Measurements from ENCODE around the gene E2F3.
A peak's percentile ranks its signal among the peaks of the same experiment; 100 is the strongest.

The E2F3 gene

DNA sequence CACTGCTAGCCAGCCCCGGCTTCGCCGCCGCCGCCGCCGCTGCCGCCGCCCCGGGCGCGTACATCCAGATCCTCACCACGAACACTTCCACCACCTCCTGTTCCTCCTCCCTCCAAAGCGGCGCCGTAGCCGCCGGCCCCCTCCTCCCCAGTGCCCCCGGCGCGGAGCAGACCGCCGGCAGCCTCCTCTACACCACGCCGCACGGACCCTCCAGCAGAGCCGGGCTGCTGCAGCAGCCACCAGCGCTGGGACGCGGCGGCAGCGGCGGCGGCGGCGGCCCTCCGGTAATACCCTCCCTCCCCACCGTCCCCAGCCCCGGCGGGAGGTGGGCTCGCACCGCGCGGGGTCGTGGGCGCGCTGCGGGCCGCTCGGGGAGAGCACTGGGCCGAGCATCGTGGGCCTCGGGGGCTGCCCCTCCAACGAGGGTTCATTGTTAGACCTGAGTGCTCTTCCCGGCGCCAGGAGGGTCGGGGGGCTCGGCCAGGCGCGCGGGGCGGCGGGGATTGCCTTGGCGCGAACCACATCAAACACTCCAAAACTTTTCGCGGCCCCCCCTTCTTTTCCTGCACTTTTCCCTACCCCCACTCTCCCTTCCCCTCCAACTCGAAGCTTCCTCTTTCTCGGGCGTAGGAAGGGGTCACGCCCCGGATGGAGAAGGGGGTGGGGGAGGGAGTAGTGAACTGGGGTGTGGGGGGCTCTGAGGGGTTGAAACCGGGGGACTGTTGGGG, 827 bp downstream of the E2F3 start:
- peak; percentile 56 for DNase-seq

GRCh38 chr6:20403070-20403765, 1.5 kb downstream of the E2F3 start:
- DNase-seq = peak; percentile 96

GRCh38 chr6:20403766-20404640, 2.3 kb downstream of the E2F3 start:
- DNase-seq = peak; percentile 86

- DNase-seq = peak; percentile 83
Measured at GRCh38 chr6:20404641-20405032, 3.0 kb downstream of the E2F3 start.

- DNase-seq = no peak
Measured at GRCh38 chr6:20408851-20409250, 7.2 kb downstream of the E2F3 start.

DNA sequence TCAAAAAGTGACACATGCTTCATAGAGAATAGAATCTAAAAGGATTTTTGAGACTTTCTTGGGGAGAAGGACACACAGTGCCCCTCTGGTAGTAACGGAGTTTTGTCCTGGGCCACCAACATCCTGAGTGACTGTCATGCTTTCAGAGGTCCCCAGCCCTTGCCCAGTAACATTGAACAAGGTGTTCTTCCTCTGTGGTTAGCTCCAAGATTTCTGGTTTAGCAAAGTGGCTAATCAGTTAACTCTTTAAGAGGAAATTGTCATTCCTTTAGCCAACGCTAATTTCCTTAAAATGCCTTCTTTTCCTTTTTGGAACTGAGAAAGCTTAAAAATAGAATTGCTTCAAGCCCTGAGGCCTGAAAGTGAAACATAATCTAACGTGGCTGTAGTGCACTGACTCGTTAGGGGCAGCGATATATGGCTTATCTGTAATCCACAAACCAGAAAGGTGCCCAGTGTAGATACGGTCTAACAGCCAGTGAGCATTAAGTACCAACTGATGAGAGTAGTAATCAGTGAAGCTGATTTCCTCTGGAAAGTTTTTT, 7.8 kb downstream of the E2F3 start:
- peak; percentile 44 for DNase-seq

DNA sequence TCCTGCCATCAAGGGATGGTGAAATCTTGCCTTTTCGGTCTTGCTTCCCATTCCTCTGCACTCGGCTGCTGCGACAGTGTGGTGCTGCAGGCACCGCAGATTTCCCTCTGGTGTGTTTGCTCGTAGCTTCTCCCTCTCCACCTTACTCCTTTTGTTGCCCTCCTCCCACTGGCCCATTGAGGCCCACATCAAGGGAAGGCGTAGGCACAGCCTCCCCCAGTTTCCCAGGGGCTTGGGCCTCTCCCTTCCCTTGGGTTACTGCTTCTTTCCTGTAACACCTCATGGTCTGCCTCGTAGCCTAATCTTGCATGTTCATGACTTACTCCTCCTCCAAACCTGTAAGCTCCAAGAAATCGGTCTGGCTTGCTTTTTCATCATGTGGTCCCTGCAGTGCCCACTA, 9.9 kb downstream of the E2F3 start:
- no peak for DNase-seq

GRCh38 chr6:20411953-20412681, 10.4 kb downstream of the E2F3 start:
- no peak for DNase-seq

DNA sequence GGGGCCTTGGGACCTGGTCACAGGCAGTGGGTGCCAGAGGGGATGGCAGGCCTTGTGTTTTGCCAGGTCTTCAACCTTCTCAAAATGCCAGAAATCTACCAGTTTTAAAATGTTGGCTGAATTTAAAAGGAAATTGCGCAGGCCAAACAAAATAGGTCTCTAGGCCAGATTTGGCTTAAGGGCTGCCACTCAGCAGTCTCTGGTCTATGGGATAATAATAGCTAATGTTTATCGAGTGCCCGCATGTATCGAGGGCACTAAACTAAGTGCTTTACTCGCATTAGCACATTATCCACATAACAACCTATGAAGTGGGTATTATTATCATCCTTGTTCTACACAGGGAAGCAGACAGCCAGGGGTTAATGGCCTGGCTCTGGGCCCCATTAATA, 11.0 kb downstream of the E2F3 start:
- no peak for DNase-seq

GRCh38 chr6:20413826-20414225, 12.1 kb downstream of the E2F3 start:
- DNase-seq = no peak

DNA sequence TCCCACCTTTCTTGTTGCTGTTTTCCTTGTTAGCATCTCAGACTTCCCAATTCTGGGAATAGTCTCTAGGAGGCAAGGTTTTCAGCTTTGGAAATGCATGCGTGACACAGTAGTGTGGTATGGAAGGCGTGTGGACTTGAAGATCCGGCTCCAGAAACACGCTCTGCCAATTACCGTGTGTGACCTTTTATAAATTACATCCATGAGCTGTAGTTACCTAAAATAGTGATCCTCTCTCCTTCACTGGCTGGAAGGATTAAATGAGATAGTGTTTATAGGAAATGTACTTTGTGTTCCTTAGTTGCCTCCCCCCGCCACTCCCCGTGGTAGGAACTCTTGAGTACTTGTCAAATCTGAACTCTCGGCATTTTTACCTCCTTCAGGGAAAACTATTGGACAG, 13.0 kb downstream of the E2F3 start:
- no peak for DNase-seq

DNA sequence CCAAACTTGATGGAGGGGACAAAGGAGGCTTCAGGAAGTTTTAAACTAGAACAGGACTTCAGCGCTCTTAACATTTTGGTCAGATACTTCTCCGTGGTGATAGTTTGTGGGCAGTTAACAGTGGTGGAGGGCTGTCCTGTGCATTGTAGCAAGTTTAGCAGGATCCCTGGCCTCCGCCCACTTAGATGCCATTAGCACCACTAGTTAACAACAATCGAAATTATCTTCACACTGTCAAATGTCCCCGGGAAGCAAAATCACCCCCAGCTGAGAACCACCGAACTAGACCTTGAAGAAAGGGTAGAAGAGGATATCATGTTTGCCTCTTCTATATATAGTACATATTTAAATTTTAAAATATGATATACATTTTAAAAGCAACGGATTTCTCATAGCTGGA, 13.6 kb downstream of the E2F3 start:
- no peak for DNase-seq

- no peak for DNase-seq
Measured at GRCh38 chr6:20415712-20416454, 14.2 kb downstream of the E2F3 start.

DNA sequence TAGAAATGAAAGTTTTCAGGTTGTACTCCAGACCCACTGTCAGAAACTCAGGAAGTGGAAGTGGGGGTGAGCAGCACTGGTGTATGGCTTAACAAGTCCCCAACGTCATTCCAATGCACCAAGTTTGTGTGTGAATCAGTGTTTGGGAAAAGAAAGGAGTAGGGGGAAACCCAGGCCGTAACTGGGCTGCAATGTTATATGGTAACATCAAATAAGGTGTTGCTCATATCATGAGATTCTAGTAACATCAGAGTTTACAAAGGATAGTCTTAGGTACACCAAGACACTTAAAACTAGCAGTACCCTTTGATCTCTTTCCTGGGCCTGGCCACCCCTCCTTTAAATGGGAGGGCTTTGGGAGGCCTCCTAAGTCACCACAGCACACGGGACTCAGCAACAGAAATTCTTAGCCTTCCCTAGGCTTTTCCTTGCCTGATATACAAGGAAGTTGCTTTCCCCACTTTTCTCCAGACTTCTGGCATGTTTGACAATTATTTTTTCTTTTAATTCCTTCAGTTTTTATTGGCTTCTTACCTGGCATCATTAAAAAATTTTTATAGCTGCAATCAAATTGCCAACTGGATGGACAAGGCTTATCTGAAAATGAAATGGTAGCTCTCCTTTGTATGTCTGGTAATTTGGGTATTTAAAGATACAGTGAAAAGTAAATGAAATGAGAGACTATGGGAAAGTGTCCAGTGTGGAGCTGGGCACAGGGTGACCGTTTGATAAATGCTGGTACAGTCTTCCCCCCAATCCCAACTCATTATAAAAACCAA, 15.1 kb downstream of the E2F3 start:
- no peak for DNase-seq

DNA sequence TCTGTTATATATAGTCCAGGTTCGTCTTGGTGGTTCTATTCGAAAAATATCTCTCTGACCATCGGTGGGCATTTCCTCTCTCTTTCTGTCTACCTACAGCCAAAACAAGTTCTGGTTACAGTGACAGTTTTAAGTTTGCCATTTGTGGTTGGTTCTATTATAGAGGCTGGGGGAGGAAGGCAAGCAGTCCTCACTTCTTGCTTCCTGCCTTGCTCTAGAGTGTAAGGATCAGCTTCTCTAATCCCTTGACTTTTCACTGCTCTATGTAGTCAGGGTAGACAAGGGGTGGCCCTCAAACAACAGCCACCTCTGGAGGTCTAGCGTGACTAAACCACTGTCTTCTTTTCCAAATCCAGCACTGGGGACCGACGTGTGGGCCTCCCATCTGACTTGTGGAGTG, 16.1 kb downstream of the E2F3 start:
- DNase-seq = no peak

DNA sequence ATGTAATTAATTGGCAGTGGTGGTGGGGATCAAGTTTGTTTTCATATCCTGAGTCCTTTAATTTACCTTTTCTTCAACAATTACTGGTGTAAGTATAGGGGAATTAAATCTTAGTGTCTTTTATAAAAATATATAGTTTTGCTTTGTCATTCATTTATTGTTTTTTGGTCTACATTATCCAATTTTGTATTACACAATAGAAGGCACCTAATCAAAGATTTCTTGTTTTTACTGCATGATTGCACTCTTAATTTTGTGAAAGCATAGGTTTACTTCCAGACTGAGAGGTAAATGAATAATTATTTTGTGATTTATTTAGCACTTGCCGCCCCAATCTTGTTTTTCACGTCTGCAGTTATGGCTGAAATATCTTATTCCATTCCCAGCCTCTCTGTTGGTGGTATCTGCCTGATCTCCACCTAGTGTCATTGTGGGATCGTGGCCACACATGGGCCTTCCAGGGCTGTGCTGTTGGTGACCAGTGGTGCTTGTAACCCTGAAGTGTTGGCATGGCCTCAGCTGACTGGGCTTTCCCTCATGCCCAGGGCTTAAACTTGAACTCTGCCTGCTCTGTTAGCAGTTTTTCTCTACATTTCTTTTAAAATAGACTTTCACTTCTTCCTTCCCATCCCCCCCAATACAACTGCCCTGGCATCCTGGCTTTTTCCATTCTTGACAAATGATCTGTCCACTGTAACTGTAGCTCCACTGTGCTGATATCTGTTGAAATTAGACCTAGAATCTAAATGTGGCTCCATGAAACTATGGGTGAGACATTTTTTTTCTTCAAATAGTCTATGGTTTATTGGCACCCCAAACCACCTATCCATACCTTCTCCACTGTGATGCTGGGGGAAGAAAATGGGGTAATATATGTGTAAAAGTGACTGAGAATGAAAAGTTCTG, 24.8 kb downstream of the E2F3 start:
- no peak for DNase-seq

DNA sequence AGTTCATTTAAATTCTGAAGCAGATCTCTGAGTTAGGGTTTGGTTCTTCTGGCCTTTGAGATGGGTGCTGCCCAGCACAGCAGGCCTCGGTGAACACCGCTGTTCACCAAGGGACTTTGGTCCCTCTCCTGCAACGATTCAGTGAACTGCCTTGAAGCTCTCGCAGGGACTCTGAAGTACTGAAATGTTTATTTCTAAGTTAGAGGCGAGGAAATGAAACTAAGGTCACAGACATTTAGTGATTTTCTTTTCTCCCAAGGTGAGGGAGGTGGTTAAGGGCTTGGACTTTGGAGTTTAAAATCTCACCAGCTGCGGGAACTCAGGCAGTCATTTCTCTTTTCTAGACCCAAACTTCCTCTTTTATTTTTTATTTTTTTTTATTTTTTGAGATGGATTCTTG, 26.2 kb downstream of the E2F3 start:
- DNase-seq = no peak

GRCh38 chr6:20432692-20433091, 31.0 kb downstream of the E2F3 start:
- no peak for DNase-seq

DNA sequence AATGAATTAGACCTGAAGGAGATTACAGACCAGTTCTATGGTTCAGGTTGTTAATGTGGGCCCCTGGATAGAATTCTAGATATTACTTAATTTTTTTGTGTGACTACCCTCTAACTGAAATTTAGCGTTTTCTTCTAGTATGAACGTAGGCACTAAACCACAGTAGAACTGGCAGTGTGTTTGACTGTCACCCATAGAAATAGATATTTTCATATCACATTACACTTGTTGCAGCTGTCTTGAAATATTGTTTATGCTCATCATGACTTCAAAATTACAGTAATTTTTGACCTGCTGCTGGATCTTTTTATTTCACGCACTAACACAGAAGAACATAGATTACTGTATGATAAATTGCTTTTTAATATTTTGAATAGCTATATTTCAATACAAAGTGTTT, 31.6 kb downstream of the E2F3 start:
- no peak for DNase-seq

DNA sequence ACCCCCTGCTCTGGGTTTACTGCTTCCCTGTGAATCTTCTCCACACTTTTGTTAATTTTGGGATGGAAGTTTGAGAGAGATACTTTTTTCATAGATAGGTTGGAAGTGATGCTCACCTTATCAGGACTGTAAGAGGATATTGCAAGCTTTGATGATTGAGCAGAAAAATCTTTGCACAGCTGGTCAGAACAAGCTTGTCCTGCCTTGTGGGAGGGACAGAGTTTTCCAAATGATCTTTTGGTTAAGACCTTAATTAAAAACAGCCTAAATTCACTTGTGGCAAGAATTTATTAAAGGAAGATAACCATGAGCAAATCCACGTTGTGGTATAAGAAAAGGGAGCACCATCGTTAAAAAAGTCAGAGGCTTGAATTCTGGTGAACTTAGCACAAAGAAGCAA, 32.2 kb downstream of the E2F3 start:
- DNase-seq = no peak

Data from activated CD4-positive, alpha-beta T cell treated with anti-CD3 and anti-CD28 coated beads, Interleukin-2, amount 50 U/mL, for 16 hours (primary cell).